Measurements from ENCODE around the gene CAND1. TPM values are rescaled to one million over a fixed set of nuclear protein-coding genes. Genes with fewer than 3 reads are reported as not detected.

The CAND1 gene
- total and polyA plus RNA-seq, 8 donors: 117 to 188 (median 175) TPM

- no peaks in the 10 kb centered on the region for H3K27me3 ChIP-seq
- TF ChIP-seq CTCF (IDR thresholded peaks at IDR 0.05): no peak
Observed at GRCh38 chr12:67315661-67316060, 46.5 kb downstream of the CAND1 start.

GRCh38 chr12:67318786-67319185, 49.6 kb downstream of the CAND1 start:
- Histone ChIP-seq H3K27ac (no peak overlapping the region), H3K27me3 (no peaks in the 10 kb centered on the region), H3K9me3 (no peaks in the 10 kb centered on the region), H3K4me1 (peaks cover 0 to 6% of the 10 kb centered on the region in 2 donors), H3K36me3 (peaks cover 0 to 33% of the 10 kb centered on the region in 2 donors), H3K4me3 (no peak overlapping the region)
- no peak for ATAC-seq
- no peak for TF ChIP-seq CTCF (IDR thresholded peaks at IDR 0.05)
- DNase-seq: no peak
- intact Hi-C loops (cut with DNase I): no loop called here

More at GRCh38 chr12:67315661-67316060, 46.5 kb downstream of the CAND1 start:
- H3K27ac ChIP-seq: no peak overlapping the region
- intact Hi-C loops (cut with DNase I): no loop called here
- no peaks in the 10 kb centered on the region for H3K9me3 ChIP-seq
- H3K4me3 ChIP-seq: no peak overlapping the region
- H3K4me1 ChIP-seq: peaks cover 0 to 6% of the 10 kb centered on the region in 2 donors
- DNase-seq (no peak), ATAC-seq (no peak)
- peaks cover 0 to 58% of the 10 kb centered on the region in 2 donors for H3K36me3 ChIP-seq

GRCh38 chr12:67319936-67320335, 50.8 kb downstream of the CAND1 start:
- DNase-seq (peak in 1 of 4 donors; percentile 51), ATAC-seq (peak; percentile 39)
- TF ChIP-seq CTCF (IDR thresholded peaks at IDR 0.05): no peak
- peaks cover 0 to 21% of the 10 kb centered on the region in 2 donors for H3K36me3 ChIP-seq
- no peak overlapping the region for H3K4me3 ChIP-seq
- no peaks in the 10 kb centered on the region for H3K27me3 ChIP-seq
- no peak overlapping the region for H3K27ac ChIP-seq
- intact Hi-C loops (cut with DNase I): no loop called here
- H3K9me3 ChIP-seq: no peaks in the 10 kb centered on the region
- H3K4me1 ChIP-seq: peaks cover 0 to 6% of the 10 kb centered on the region in 2 donors

- Histone ChIP-seq H3K27ac (no peak overlapping the region), H3K4me1 (peaks cover 0 to 6% of the 10 kb centered on the region in 2 donors), H3K4me3 (no peak overlapping the region), H3K36me3 (peaks cover 0 to 19% of the 10 kb centered on the region in 2 donors), H3K27me3 (no peaks in the 10 kb centered on the region), H3K9me3 (no peaks in the 10 kb centered on the region)
- intact Hi-C loops (cut with DNase I): no loop called here
- ATAC-seq (peak; percentile 32), DNase-seq (peak in 1 of 4 donors; percentile 19)
- no peak for TF ChIP-seq CTCF (IDR thresholded peaks at IDR 0.05)
Observed at GRCh38 chr12:67320614-67321295, 51.6 kb downstream of the CAND1 start.

- H3K4me3 ChIP-seq: no peak overlapping the region
- TF ChIP-seq CTCF (IDR thresholded peaks at IDR 0.05): no peak
- no peak overlapping the region for H3K27ac ChIP-seq
- DNase-seq (peak in 1 of 4 donors; percentile 64), ATAC-seq (no peak)
- H3K36me3 ChIP-seq: peaks cover 0 to 14% of the 10 kb centered on the region in 2 donors
- H3K27me3 ChIP-seq: no peaks in the 10 kb centered on the region
- H3K4me1 ChIP-seq: peaks cover 0 to 6% of the 10 kb centered on the region in 2 donors
- intact Hi-C loops (cut with DNase I): no loop called here
- no peaks in the 10 kb centered on the region for H3K9me3 ChIP-seq
Observed at GRCh38 chr12:67322580-67322979, 53.4 kb downstream of the CAND1 start.
